Breast epithelium (tissue), 3 donors: ENCODE data around the gene VDAC1.

Experiments used
- CTCF ChIP-seq, 3 donors: fragments of 450-650 bp; IDR thresholded peaks; one replicate each; pipeline ENCODE4 v1.5.1; 2016 to 2017; ENCODE audit warnings: antibody characterized with exemption in 3 of 3, mild to moderate bottlenecking in 3 of 3, moderate library complexity in 3 of 3
- POLR2AphosphoS5 ChIP-seq, 3 donors: sonication (generic); formaldehyde crosslinking; IDR thresholded peaks; one replicate each; pipeline ENCODE4 v1.6.1; 2017; ENCODE audit warnings: antibody characterized with exemption in 3 of 3

DNA sequence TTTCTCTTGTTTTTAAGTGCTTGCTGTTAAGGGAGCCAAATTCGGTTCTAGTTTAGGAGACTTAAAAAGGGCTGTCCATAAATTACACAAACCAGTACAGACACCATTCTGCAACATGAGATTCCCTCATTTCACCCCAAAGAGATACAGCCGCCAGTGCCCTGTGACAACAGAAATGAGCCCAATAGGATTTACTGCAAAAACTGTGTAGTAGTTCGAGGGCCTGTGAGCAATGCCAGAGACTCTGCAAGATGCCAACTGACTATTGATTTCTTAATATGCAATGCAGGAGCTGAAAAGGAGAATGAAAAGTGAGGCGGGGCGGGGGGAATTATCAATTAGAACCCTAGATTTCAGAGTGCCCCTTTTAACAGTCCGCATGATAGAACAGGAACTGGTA is 30.6 kb downstream of the VDAC1 start:
- TF ChIP-seq CTCF (IDR thresholded peaks at IDR 0.05) (no peak), POLR2AphosphoS5 (IDR thresholded peaks at IDR 0.05) (no peak)
